HL-60 (cell line): ENCODE results near the gene CHI3L2.

Experiments
- DNase-seq, 2 experiments: peaks; one replicate each; pipeline ENCODE4 v3.0.0-alpha.2; 2010 to 2020; ENCODE audit warnings: low read depth in 1 of 2, low spot score in 1 of 2
- H3K27ac ChIP-seq: fragments of 250-450 bp; sonication (Bioruptor Pico); replicated peaks from 2 replicates; pipeline ENCODE4 v1.5.1; 2020; ENCODE audit warnings: mild to moderate bottlenecking, moderate library complexity
- H3K27me3 ChIP-seq: fragments of 250-450 bp; sonication (Bioruptor Pico); 2 replicates; pipeline ENCODE4 v1.5.1; 2021; ENCODE audit warnings: mild to moderate bottlenecking, moderate library complexity; ENCODE audit not compliant: insufficient read depth, poor library complexity, severe bottlenecking
- H3K4me3 ChIP-seq: replicated peaks from 2 replicates; pipeline ENCODE4 v1.5.1; 2011; ENCODE audit warnings: mild to moderate bottlenecking, control low read depth, low read length; ENCODE audit not compliant: insufficient read depth
- POLR2AphosphoS5 ChIP-seq: IDR thresholded peaks from 2 replicates; pipeline ENCODE4 v1.6.1; 2012; ENCODE audit warnings: low read depth
- TF ChIP-seq, protein P1 (sequence below): IDR thresholded peaks from 2 replicates; pipeline ENCODE4 v1.6.1; 2012; ENCODE audit warnings: low read depth; ENCODE audit not compliant: insufficient replicate concordance

The CHI3L2 gene

DNA sequence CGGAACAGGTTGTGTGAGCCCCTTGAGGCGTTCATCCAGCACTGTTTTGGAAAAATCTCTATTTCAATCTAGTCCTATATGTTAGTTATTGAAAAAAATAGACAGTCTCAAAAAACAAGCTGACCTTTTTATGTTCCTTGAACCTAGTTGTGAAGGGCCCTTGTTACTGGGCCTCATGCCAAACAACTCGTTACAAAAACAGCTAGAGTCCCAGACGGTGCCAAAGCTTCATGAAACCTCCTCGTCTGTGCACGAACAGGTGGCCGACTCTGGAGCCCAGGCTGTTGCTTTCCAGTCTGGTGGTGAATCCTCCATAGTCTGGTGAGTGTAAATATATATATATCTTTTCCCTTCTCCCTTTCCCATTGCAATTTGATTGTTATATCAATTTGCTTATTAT lies 63.1 kb downstream of the CHI3L2 start, which contains the start of gene CHIA:
Gene CHIA, plus strand, starts transcription at position 222 of the 400 bp plus-strand sequence. CDS start 19,617 bp downstream, outside the sequence.
- Histone ChIP-seq H3K27ac (no peak within 1 kb of the TSS), H3K27me3 (peaks cover 3% of the 10 kb centered on the region), H3K4me3 (no peak within 1 kb of the TSS)
- TF ChIP-seq POLR2AphosphoS5 = no peak
- TF ChIP-seq, protein P1, sequence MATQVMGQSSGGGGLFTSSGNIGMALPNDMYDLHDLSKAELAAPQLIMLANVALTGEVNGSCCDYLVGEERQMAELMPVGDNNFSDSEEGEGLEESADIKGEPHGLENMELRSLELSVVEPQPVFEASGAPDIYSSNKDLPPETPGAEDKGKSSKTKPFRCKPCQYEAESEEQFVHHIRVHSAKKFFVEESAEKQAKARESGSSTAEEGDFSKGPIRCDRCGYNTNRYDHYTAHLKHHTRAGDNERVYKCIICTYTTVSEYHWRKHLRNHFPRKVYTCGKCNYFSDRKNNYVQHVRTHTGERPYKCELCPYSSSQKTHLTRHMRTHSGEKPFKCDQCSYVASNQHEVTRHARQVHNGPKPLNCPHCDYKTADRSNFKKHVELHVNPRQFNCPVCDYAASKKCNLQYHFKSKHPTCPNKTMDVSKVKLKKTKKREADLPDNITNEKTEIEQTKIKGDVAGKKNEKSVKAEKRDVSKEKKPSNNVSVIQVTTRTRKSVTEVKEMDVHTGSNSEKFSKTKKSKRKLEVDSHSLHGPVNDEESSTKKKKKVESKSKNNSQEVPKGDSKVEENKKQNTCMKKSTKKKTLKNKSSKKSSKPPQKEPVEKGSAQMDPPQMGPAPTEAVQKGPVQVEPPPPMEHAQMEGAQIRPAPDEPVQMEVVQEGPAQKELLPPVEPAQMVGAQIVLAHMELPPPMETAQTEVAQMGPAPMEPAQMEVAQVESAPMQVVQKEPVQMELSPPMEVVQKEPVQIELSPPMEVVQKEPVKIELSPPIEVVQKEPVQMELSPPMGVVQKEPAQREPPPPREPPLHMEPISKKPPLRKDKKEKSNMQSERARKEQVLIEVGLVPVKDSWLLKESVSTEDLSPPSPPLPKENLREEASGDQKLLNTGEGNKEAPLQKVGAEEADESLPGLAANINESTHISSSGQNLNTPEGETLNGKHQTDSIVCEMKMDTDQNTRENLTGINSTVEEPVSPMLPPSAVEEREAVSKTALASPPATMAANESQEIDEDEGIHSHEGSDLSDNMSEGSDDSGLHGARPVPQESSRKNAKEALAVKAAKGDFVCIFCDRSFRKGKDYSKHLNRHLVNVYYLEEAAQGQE = no peak
- DNase-seq = no peak
